HG02678 (cell line): Measurements from ENCODE around the gene GTF2A1L.

Experiments
- ATAC-seq: cut with Tn5 transposase; IDR thresholded peaks from one replicate; pipeline ENCODE4 v1.9.1; 2021; ENCODE audit warnings: mild to moderate bottlenecking, moderate library complexity; ENCODE audit not compliant: unreplicated experiment

Gene GTF2A1L

GRCh38 chr2:48727560-48727959 is 109.9 kb downstream of the GTF2A1L start:
- ATAC-seq, result no peak

DNA sequence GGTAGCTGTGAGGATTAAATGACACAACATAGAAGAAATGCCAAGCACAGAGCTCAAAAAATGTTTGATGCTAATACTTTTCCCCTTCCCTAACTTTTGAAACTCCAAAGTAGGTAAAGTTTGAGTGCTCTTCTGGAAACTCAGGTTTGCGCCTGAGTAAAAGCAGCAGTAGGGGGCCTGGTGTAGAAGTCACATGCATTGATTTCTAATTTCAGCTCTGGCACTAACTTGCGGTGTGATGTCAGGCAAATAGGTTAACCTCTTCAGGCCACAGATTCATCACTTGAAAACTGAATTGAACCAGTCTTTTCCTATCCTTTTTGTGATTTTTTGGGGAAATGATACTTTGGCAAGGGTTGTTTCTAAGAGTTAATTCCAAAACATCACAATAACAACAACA is 110.6 kb downstream of the GTF2A1L start:
- no peak for ATAC-seq

DNA sequence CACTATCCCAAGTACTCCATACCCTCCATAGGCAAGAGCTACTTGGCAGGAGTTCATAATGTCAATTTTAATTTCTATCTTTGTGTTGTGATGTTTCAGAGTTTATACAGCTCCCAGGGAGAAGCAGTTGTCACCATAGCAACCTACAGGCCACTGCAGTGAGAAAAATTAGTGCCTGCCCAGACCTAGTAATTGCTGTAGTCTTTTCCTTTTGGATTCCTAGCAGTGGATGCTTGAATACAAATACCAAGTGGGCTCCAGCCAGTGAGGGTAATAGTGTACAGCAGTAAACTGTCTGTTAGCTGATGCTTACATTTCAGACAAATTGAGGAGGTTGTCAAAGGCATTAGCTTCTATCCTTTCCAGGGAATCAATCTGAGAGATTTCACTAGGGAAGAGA is 111.2 kb downstream of the GTF2A1L start:
- ATAC-seq, result no peak
